GM20431 (cell line): ENCODE data around the gene BLOC1S5.

ENCODE experiments used
- in situ Hi-C: fragments of 300-500 bp; cut with MseI, MboI; formaldehyde crosslinking; loops from one replicate; pipeline ENCODE4 v1.15.0; 2020; ENCODE audit warnings: low sequenced_read_pairs; ENCODE audit not compliant: unreplicated experiment

BLOC1S5 gene

GRCh38 chr6:8082954-8083858 lies 19.0 kb upstream of the BLOC1S5 start:
- in situ Hi-C loops: no loop called here

- in situ Hi-C loops: no loop called here
Measured at GRCh38 chr6:8082572-8082953, 18.4 kb upstream of the BLOC1S5 start.

GRCh38 chr6:8080362-8081151 lies 16.4 kb upstream of the BLOC1S5 start:
- in situ Hi-C loops: no loop called here

GRCh38 chr6:8079126-8079525 lies 14.9 kb upstream of the BLOC1S5 start:
- in situ Hi-C loops: no loop called here

- in situ Hi-C loops: no loop called here
Measured at GRCh38 chr6:8077991-8078390, 13.8 kb upstream of the BLOC1S5 start.

GRCh38 chr6:8075704-8076103 lies 11.5 kb upstream of the BLOC1S5 start:
- in situ Hi-C loops: no loop called here

- in situ Hi-C loops: no loop called here
Measured at GRCh38 chr6:8075185-8075584, 11.0 kb upstream of the BLOC1S5 start.

GRCh38 chr6:8074213-8074612 lies 10.0 kb upstream of the BLOC1S5 start:
- in situ Hi-C loops: no loop called here

GRCh38 chr6:8073758-8074157 lies 9.6 kb upstream of the BLOC1S5 start:
- in situ Hi-C loops: no loop called here

GRCh38 chr6:8070718-8071117 lies 6.5 kb upstream of the BLOC1S5 start:
- in situ Hi-C loops: no loop called here

- in situ Hi-C loops: no loop called here
Measured at GRCh38 chr6:8069631-8070284, 5.6 kb upstream of the BLOC1S5 start.

- in situ Hi-C loops: no loop called here
Measured at GRCh38 chr6:8069151-8069550, 5.0 kb upstream of the BLOC1S5 start.

- in situ Hi-C loops: no loop called here
Measured at GRCh38 chr6:8066108-8066507, 1.9 kb upstream of the BLOC1S5 start.

- in situ Hi-C loops: no loop called here
Measured at GRCh38 chr6:8065519-8065911, 1.3 kb upstream of the BLOC1S5 start.

GRCh38 chr6:8064638-8065518 lies 689 bp upstream of the BLOC1S5 start:
- in situ Hi-C loops: no loop called here

GRCh38 chr6:8061736-8062135 lies 2.5 kb downstream of the BLOC1S5 start:
- in situ Hi-C loops: no loop called here

GRCh38 chr6:8060346-8060745 lies 3.8 kb downstream of the BLOC1S5 start:
- in situ Hi-C loops: no loop called here

- in situ Hi-C loops: no loop called here
Measured at GRCh38 chr6:8059129-8059528, 5.1 kb downstream of the BLOC1S5 start.

- in situ Hi-C loops: no loop called here
Measured at GRCh38 chr6:8057793-8058192, 6.4 kb downstream of the BLOC1S5 start.

- in situ Hi-C loops: no loop called here
Measured at GRCh38 chr6:8057263-8057662, 6.9 kb downstream of the BLOC1S5 start.
